NCI-H345 treated with DMSO at 0.1 percent for 48 hours (cell line): ENCODE results near the gene ZSWIM5.
"Not testable (repeated sequence)": the region's sequence is repeated elsewhere in the genome, so short reads cannot be mapped to it uniquely, and the experiment has no call there.

Experiments
- DNase-seq: peaks from one replicate; lab custom pipeline; 2025; ENCODE audit not compliant: unreplicated experiment; lab: John Stamatoyannopoulos, UW

ZSWIM5 gene

GRCh38 chr1:45205910-45206721 lies at the start of gene ZSWIM5:
Gene ZSWIM5 (minus strand): TSS chr1:45206605. CDS start chr1:45206350, 255 bp downstream.
- DNase-seq = peak; percentile 49

GRCh38 chr1:45254490-45254889 lies 48.1 kb upstream of the ZSWIM5 start:
- no peak for DNase-seq

- no peak for DNase-seq
Observed at GRCh38 chr1:45250544-45250943, 44.1 kb upstream of the ZSWIM5 start.

GRCh38 chr1:45248004-45248403 lies 41.6 kb upstream of the ZSWIM5 start:
- DNase-seq = not testable (repeated sequence)

- no peak for DNase-seq
Observed at GRCh38 chr1:45246760-45247159, 40.4 kb upstream of the ZSWIM5 start.

GRCh38 chr1:45246359-45246758 lies 40.0 kb upstream of the ZSWIM5 start:
- not testable (repeated sequence) for DNase-seq

GRCh38 chr1:45244660-45245059 lies 38.3 kb upstream of the ZSWIM5 start:
- no peak for DNase-seq

- no peak for DNase-seq
Observed at GRCh38 chr1:45243476-45244343, 37.3 kb upstream of the ZSWIM5 start.

GRCh38 chr1:45238846-45239245 lies 32.4 kb upstream of the ZSWIM5 start:
- DNase-seq = no peak

- no peak for DNase-seq
Observed at GRCh38 chr1:45236136-45236535, 29.7 kb upstream of the ZSWIM5 start.

GRCh38 chr1:45230537-45230936 lies 24.1 kb upstream of the ZSWIM5 start:
- no peak for DNase-seq

GRCh38 chr1:45225598-45225997 lies 19.2 kb upstream of the ZSWIM5 start:
- DNase-seq = no peak

GRCh38 chr1:45223710-45224109 lies 17.3 kb upstream of the ZSWIM5 start:
- DNase-seq = not testable (repeated sequence)

- DNase-seq = no peak
Observed at GRCh38 chr1:45221716-45222115, 15.3 kb upstream of the ZSWIM5 start.

GRCh38 chr1:45216861-45217260 lies 10.5 kb upstream of the ZSWIM5 start:
- no peak for DNase-seq

- DNase-seq = no peak
Observed at GRCh38 chr1:45216200-45216541, 9.8 kb upstream of the ZSWIM5 start.

- no peak for DNase-seq
Observed at GRCh38 chr1:45215485-45216199, 9.2 kb upstream of the ZSWIM5 start.

- DNase-seq = no peak
Observed at GRCh38 chr1:45213892-45214291, 7.5 kb upstream of the ZSWIM5 start.

GRCh38 chr1:45211076-45211475 lies 4.7 kb upstream of the ZSWIM5 start:
- DNase-seq = no peak

GRCh38 chr1:45206808-45207623 lies 611 bp upstream of the ZSWIM5 start:
- DNase-seq = peak; percentile 34
